ENCODE measurements around the gene TRIM33.

The TRIM33 gene

GRCh38 chr1:114536043-114536442, 25.0 kb upstream of the TRIM33 start:
- no peak for TF ChIP-seq CTCF (IDR thresholded peaks at IDR 0.05; ENCODE audit: insufficient read depth, low read depth, low read length, missing control alignments)
- H3K4me3 ChIP-seq (ENCODE audit: low read depth, low read length) = no peak overlapping the region

GRCh38 chr1:114535401-114535800, 24.4 kb upstream of the TRIM33 start:
- no peak for DNase-seq (ENCODE audit: low read depth)
- no peak for TF ChIP-seq CTCF (IDR thresholded peaks at IDR 0.05; ENCODE audit: insufficient read depth, low read depth, low read length, missing control alignments)

More at GRCh38 chr1:114536043-114536442, 25.0 kb upstream of the TRIM33 start:
- DNase-seq (ENCODE audit: low read depth) = no peak

GRCh38 chr1:114531094-114531493, 20.1 kb upstream of the TRIM33 start:
- no peak for TF ChIP-seq CTCF (IDR thresholded peaks at IDR 0.05; ENCODE audit: insufficient read depth, low read depth, low read length, missing control alignments)
- no peak overlapping the region for H3K4me3 ChIP-seq (ENCODE audit: low read depth, low read length)
- DNase-seq (ENCODE audit: low read depth) = no peak

More at GRCh38 chr1:114535401-114535800, 24.4 kb upstream of the TRIM33 start:
- H3K4me3 ChIP-seq (ENCODE audit: low read depth, low read length) = no peak overlapping the region

- no peak for TF ChIP-seq CTCF (IDR thresholded peaks at IDR 0.05; ENCODE audit: insufficient read depth, low read depth, low read length, missing control alignments)
- DNase-seq (ENCODE audit: low read depth) = no peak
- no peak overlapping the region for H3K4me3 ChIP-seq (ENCODE audit: low read depth, low read length)
These were observed 19.2 kb upstream of the TRIM33 start for GRCh38 chr1:114530224-114530623.

GRCh38 chr1:114524944-114525343, 13.9 kb upstream of the TRIM33 start:
- peak; percentile 6 for DNase-seq (ENCODE audit: low read depth)
- TF ChIP-seq CTCF (IDR thresholded peaks at IDR 0.05; ENCODE audit: insufficient read depth, low read depth, low read length, missing control alignments) = no peak
- no peak overlapping the region for H3K4me3 ChIP-seq (ENCODE audit: low read depth, low read length)

- DNase-seq (ENCODE audit: low read depth) = no peak
- TF ChIP-seq CTCF (IDR thresholded peaks at IDR 0.05; ENCODE audit: insufficient read depth, low read depth, low read length, missing control alignments) = no peak
- no peak overlapping the region for H3K4me3 ChIP-seq (ENCODE audit: low read depth, low read length)
These were observed 11.2 kb upstream of the TRIM33 start for GRCh38 chr1:114522264-114522575.

- TF ChIP-seq CTCF (IDR thresholded peaks at IDR 0.05; ENCODE audit: insufficient read depth, low read depth, low read length, missing control alignments) = no peak
- no peak for DNase-seq (ENCODE audit: low read depth)
- H3K4me3 ChIP-seq (ENCODE audit: low read depth, low read length) = no peak overlapping the region
These were observed 10.6 kb upstream of the TRIM33 start for GRCh38 chr1:114521396-114522263.

All from GM12865 (cell line).